ENCODE results near the gene TAL1.

Gene TAL1

DNA sequence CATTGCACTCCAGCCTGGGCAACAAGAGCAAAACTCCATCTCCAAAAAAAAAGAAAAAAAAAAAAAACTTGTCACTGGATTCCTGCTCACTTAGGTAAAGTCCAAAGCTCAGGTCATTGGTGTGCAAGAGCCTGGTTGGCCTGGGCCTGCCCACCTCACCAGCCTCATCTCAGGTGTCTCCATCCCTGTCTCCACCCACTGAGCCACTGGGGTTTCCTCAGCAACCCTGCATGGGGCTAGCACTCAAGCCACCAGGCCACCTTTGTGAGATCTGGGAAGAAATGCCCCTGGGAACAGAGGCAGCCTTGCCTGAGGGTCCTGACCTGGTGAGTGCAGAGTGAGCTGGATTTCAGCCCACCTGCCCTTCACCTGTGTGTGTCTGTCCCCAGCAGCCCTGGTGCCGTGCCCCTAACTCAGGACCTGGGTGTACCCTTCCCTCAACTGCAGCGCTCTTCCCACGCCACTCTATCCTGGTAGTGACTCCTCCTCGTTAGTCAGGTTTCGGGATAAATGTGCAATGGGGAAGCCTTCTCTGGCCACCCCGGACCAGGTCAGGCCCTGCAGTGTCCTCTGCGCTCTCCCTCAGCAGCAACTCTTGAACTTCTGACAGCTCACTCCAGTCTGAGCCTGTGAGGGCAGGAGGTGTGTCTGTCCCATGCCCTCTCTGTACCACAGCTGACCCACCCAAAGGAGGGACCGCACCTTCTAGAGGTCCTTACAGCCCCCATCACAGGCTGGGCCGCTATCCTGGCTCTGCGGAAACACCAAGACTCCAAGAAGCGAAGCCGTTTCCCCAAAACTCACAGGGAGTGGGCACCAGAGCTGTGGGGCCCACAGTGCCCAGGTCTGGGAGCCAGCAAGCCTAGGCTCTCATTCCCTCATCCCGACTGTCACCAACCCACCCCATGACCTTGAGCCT is 45.5 kb downstream of the TAL1 start:
- no peak for DNase-seq

- no peak for DNase-seq
Measured at GRCh38 chr1:47184822-47185677, 47.0 kb downstream of the TAL1 start.

DNA sequence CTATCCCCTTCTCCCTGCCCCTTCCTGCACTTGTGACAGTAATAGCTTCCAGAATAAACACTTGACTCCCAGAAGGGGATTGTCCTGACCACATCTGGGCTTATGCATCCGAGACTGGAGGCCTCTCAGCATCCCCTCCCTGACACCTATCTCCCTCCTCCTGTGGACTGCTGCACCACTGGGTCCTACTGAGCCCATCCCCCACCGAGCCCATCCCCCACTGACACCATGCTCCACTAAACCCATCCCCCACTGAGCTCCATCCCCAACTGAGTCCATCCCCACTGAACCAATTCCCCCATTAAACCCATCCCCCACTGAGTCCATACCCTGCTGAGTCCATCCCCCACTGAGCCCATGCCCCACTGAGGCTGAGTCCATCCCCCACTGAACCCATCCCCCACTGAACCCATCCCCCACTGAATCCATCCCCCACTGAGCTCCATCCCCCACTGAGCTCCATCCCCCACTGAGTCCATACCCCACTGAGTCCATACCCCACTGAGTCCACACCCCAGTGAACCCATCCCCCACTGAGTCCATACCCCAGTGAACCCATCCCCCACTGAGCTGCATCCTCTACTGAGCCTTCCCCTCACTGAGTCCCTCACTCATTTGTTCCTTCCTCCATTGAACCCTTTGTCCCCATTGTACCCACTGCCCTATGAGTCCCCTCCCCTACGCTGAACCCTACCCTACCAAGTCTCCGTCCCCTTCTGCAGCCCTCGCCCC is 47.8 kb downstream of the TAL1 start:
- DNase-seq, result no peak

DNA sequence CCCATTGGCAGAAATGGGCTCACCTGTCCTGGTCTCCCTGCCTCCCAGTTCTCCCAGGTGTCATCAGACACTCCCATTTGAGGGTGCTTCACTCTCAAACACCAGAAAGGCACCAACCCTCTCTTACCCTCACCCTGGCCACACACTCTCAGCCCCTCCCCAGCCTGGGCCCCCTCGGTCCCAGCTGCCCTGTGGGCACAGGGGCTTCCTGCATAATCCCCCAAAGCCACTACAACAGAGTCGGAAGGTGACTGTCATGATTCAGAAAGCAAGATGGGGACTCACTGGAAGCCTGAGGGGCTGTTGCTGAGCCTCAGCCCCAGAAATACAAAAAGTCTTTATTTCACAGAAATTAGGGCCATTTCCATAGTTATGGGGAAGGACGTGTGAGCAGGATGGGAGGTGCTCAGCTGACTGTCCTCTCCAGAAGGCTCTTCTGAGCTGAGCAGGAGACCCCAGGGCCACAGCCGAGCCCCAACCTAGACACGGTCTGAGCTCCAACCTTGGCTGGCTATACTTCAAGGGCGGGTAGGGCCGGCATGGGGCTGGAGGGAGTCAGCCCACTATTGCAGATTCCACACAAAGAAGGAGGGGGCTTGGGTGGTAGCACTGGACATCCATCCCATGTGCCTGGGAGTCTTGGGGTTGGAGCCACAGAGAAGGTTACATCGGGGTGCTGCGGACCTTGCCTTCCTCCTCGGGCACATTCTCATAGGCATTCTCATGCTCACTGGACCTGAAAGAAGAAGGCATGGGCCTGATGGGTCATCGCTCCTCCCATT is 48.5 kb downstream of the TAL1 start:
- DNase-seq, result no peak

DNA sequence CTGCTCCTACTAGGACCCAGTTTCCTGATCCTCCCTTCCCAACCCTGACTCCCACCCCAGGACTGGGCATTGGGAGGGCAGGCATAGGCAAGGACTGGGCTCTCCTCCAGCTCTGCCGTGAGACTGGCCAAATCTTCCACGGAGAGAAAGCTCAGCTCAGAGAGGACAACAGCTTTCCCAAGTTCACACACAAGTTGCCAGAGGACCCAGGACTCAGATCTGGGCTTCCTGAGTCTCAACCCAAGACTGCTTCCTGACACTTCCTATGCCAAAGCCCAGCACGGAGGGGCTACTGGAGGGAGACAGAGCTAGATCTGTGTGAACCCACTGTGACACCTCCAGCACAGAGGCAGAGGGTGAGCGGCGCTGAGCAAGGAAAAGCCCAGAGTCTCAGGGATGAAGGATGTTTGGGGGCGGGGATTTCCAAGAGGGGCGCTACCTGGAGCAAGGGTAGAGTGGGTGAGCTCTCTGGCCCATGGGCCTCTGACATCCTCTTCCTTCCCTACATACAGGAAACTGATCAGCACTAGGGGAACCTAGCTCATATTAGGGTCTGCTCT is 49.3 kb downstream of the TAL1 start:
- DNase-seq, result no peak

GRCh38 chr1:47181955-47182675 is 49.9 kb downstream of the TAL1 start:
- DNase-seq, result no peak

GRCh38 chr1:47181095-47181954 is 50.7 kb downstream of the TAL1 start:
- no peak for DNase-seq

GRCh38 chr1:47180603-47181094 is 51.4 kb downstream of the TAL1 start:
- DNase-seq, result no peak

- no peak for DNase-seq
Measured at GRCh38 chr1:47179988-47180563, 51.9 kb downstream of the TAL1 start.

GRCh38 chr1:47179017-47179987 is 52.7 kb downstream of the TAL1 start:
- DNase-seq, result peak; percentile 79 to 91

GRCh38 chr1:47178654-47179016 is 53.4 kb downstream of the TAL1 start:
- no peak for DNase-seq

DNA sequence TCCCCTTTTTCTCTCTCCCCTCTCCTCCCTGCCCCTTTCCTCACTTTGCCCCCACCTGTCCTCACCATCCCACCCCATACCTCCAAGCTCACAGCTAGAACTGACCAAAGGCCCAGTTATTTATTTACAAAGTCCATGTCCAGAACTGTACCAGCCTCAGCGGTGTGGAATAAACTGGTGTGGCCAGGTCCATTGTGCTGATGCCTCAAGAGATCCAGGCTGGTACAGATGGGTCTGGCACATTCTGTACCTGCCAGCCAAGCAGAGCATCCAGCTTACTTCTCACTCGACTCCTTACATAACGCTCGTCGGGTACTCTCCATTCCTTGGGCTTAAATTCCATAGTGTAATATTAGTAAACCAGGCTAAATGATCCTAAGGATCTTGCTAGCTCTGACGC is 54.0 kb downstream of the TAL1 start:
- DNase-seq, result no peak

DNA sequence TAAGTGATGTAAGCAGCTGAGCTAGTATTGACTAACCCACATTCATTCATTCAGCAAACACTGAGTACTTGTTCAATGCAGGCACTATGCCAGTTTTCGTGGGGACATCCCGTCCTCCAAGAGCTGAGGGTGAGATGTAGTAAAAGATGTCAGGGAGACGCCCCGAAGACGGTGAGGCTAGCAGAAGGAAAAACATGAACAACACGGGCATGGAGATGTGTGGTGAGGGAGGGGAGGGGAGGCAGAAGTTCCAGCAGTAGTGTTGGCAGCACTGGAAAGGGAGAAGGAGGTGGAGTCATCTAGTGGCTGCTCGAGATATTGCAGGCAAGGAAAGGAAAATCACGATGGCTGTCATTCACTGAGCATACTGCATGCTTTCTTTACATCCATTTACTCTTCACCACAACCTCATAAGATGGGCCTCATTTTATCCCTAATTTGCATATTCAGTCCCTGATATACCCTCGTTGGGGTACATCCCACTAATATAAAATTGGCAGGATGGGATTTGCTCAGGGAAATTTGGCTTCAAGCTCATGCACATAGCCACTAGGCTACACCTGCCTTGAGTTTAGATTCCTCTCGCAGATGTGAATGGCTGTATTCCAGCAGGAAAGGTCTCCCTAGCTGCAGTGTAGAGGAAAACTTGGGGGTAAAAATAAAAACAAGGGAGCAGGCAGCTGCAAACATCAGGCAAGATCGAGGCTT is 56.6 kb downstream of the TAL1 start:
- peak; percentile 18 to 72 for DNase-seq

DNA sequence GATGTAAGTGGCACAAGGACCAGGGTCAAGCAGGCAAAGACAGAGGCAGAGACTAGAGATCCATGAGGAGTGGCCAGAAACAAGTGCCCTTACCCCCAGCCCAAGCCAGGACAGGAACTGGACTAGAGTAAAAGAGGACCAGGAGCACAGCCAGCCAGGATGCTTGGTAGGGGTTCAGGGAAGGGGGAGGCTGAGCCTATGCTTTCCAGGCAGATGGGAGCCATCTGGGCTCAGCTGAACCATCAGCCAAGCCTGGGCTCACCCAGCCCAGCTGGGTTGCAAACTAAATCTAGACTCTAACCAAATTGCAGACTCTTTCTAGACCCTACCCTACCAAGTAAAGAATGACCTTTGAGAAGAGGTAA is 57.4 kb downstream of the TAL1 start:
- DNase-seq, result no peak

GRCh38 chr1:47172782-47173181 is 59.2 kb downstream of the TAL1 start:
- DNase-seq, result no peak
